ENCODE measurements around the gene ABCA13.

ABCA13 gene

GRCh38 chr7:48610705-48611104 is 439.4 kb downstream of the ABCA13 start:
- no peak for DNase-seq
- H3K27me3 Mint-ChIP-seq (ENCODE audit: low read depth, poor library complexity): peaks cover 3% of the 10 kb centered on the region
- no peak overlapping the region for H3K4me3 Mint-ChIP-seq
- no peaks in the 10 kb centered on the region for H3K4me1 Mint-ChIP-seq
- H3K9me3 Mint-ChIP-seq: peaks cover 12% of the 10 kb centered on the region
- H3K27ac Mint-ChIP-seq: no peak overlapping the region
- peaks cover 3% of the 10 kb centered on the region for H3K36me3 Mint-ChIP-seq (ENCODE audit: low read depth)
- TF ChIP-seq CTCF (IDR thresholded peaks at IDR 0.05): no peak

DNA sequence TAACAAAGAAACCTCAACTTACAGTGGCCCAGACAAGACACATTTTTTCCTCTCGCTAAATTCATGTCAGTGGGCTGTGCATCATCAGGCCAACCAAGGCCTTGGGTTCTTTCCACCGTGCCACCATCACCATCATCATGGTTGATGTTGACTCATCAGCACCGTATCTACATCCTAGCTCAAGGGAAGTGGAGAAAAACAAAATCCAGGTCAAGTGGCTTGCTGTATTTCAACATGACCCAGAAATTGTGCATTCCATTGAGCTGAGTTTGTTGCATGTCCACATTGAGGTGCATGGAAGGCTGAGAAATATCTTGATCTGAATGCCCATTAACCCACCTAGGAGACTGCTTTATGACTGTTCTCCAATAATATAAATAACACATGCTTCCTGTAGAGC is 440.7 kb downstream of the ABCA13 start:
- no peaks in the 10 kb centered on the region for H3K36me3 Mint-ChIP-seq (ENCODE audit: low read depth)
- H3K27ac Mint-ChIP-seq: no peak overlapping the region
- H3K27me3 Mint-ChIP-seq (ENCODE audit: low read depth, poor library complexity): peaks cover 3% of the 10 kb centered on the region
- peaks cover 5% of the 10 kb centered on the region for H3K9me3 Mint-ChIP-seq
- no peak for DNase-seq
- peaks cover under 1% of the 10 kb centered on the region for H3K4me1 Mint-ChIP-seq
- TF ChIP-seq CTCF (IDR thresholded peaks at IDR 0.05): no peak
- H3K4me3 Mint-ChIP-seq: no peak overlapping the region

DNA sequence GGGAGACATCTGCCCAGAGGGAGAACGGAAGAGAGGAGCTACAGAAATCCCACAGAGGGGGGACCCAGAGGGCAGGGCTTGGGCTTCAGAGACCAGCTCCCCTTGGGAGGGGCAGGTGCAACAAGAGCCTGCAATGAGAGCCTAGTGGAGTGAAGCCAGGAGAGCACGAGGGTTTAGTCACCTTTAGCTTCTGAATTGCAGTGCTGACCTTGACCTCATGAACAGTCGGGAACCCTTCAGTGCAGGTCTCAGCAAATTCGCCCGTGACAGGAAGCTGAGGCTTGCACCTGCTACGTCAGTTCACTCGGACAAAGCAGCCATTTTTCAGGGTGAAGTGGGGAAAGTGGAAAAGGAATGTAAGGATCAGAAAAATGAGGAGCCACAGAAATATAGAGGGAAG is 446.2 kb downstream of the ABCA13 start:
- Mint-ChIP-seq H3K4me3 (no peak overlapping the region), H3K27ac (peak overlapping the region; percentile 94), H3K36me3 (ENCODE audit: low read depth) (no peaks in the 10 kb centered on the region), H3K4me1 (peaks cover 13% of the 10 kb centered on the region), H3K9me3 (no peaks in the 10 kb centered on the region), H3K27me3 (ENCODE audit: low read depth, poor library complexity) (peaks cover 4% of the 10 kb centered on the region)
- TF ChIP-seq CTCF (IDR thresholded peaks at IDR 0.05): no peak
- DNase-seq: no peak

- peaks cover 4% of the 10 kb centered on the region for H3K27me3 Mint-ChIP-seq (ENCODE audit: low read depth, poor library complexity)
- no peak for TF ChIP-seq CTCF (IDR thresholded peaks at IDR 0.05)
- no peak overlapping the region for H3K4me3 Mint-ChIP-seq
- peak overlapping the region; percentile 39 for H3K27ac Mint-ChIP-seq
- H3K9me3 Mint-ChIP-seq: no peaks in the 10 kb centered on the region
- DNase-seq: no peak
- peaks cover 13% of the 10 kb centered on the region for H3K4me1 Mint-ChIP-seq
- H3K36me3 Mint-ChIP-seq (ENCODE audit: low read depth): no peaks in the 10 kb centered on the region
Observed at GRCh38 chr7:48617993-48618392, 446.7 kb downstream of the ABCA13 start.

DNA sequence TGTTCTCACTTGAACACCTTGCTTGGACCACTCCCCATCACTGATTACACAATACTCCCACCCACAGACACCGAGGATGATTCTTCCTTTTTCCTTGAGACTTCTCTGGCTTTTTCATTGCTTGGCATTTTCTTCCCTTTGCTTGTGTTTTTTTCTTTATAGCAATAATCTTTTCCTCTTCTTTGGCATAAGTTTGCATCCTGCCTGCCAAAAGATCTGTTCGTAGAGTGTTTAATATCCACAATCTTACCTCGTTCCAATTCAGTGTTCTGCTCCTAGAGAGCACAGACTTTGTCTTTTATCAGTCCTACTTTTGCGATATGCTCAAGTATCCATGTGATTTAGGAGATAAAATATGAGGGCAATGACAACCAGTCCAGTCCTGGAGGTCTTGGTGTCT is 449.8 kb downstream of the ABCA13 start:
- no peak for TF ChIP-seq CTCF (IDR thresholded peaks at IDR 0.05)
- Mint-ChIP-seq H3K27ac (no peak overlapping the region), H3K36me3 (ENCODE audit: low read depth) (no peaks in the 10 kb centered on the region), H3K9me3 (no peaks in the 10 kb centered on the region), H3K4me1 (peaks cover 13% of the 10 kb centered on the region), H3K27me3 (ENCODE audit: low read depth, poor library complexity) (peaks cover 4% of the 10 kb centered on the region), H3K4me3 (no peak overlapping the region)
- no peak for DNase-seq

DNA sequence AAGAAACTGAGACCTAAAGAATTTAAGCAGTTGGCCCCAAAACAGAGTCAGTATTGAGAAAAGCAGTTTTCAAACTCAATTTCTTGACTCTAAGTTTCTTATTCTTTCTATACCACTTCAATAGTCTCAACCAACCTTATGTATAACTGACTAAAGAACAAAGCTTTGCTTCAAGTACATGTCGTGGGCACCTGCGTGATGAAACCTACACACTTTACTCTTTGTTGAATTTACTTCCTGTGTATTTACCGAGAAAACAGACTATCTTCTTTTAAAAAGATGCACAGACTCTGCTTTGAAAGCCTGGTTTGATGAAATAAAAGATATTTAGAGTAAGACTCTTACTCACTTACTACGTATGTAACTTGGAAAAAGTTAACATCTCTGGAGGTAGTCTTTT is 455.9 kb downstream of the ABCA13 start:
- TF ChIP-seq CTCF (IDR thresholded peaks at IDR 0.05): no peak
- Mint-ChIP-seq H3K27ac (no peak overlapping the region), H3K4me3 (no peak overlapping the region), H3K27me3 (ENCODE audit: low read depth, poor library complexity) (peaks cover 3% of the 10 kb centered on the region), H3K4me1 (no peaks in the 10 kb centered on the region), H3K9me3 (peaks cover 6% of the 10 kb centered on the region), H3K36me3 (ENCODE audit: low read depth) (no peaks in the 10 kb centered on the region)
- DNase-seq: no peak
